Stimulated activated CD8-positive, alpha-beta memory T cell treated with anti-CD3 and anti-CD28 coated beads, Interleukin-7, amount 100 ng/mL, for 48 hours (primary cell): ENCODE measurements around the gene CEACAM19.
"Not testable (repeated sequence)": the region's sequence is repeated elsewhere in the genome, so short reads cannot be mapped to it uniquely, and the experiment has no call there.

Experiments used
- DNase-seq, 2 donors: peaks; one replicate each; pipeline ENCODE4 v3.0.0-alpha.2; 2020; ENCODE audit warnings: low read depth in 1 of 2; ENCODE audit errors: extremely low read depth in 1 of 2

Gene CEACAM19

GRCh38 chr19:44697670-44698034 lies 26.4 kb downstream of the CEACAM19 start:
- no peak for DNase-seq

GRCh38 chr19:44698492-44699201 lies 27.4 kb downstream of the CEACAM19 start, which contains the start of gene CEACAM16:
TSS of gene CEACAM16 (plus strand) at chr19:44699151. CDS start at chr19:44701457, 2,306 bp downstream.
- DNase-seq: no peak

GRCh38 chr19:44700547-44700946 lies 29.3 kb downstream of the CEACAM19 start:
- no peak for DNase-seq

- DNase-seq: no peak
Measured at GRCh38 chr19:44701228-44701627, 29.9 kb downstream of the CEACAM19 start.

GRCh38 chr19:44702551-44703176 lies 31.4 kb downstream of the CEACAM19 start:
- DNase-seq: no peak

- no peak for DNase-seq
Measured at GRCh38 chr19:44703336-44704078, 32.2 kb downstream of the CEACAM19 start.

- no peak for DNase-seq
Measured at GRCh38 chr19:44704982-44705381, 33.7 kb downstream of the CEACAM19 start.

- DNase-seq: no peak
Measured at GRCh38 chr19:44705502-44706010, 34.3 kb downstream of the CEACAM19 start.

- no peak for DNase-seq
Measured at GRCh38 chr19:44706506-44707236, 35.4 kb downstream of the CEACAM19 start.

- no peak for DNase-seq
Measured at GRCh38 chr19:44707794-44708193, 36.5 kb downstream of the CEACAM19 start.

- no peak for DNase-seq
Measured at GRCh38 chr19:44708940-44709339, 37.7 kb downstream of the CEACAM19 start.

- not testable (repeated sequence) for DNase-seq
Measured at GRCh38 chr19:44709434-44710266, 38.4 kb downstream of the CEACAM19 start.

- no peak for DNase-seq
Measured at GRCh38 chr19:44710483-44710882, 39.2 kb downstream of the CEACAM19 start.

GRCh38 chr19:44712864-44713515 lies 41.7 kb downstream of the CEACAM19 start:
- no peak for DNase-seq

GRCh38 chr19:44714597-44715169 lies 43.4 kb downstream of the CEACAM19 start:
- DNase-seq: no peak

GRCh38 chr19:44717603-44718002 lies 46.3 kb downstream of the CEACAM19 start:
- DNase-seq: no peak

- DNase-seq: no peak
Measured at GRCh38 chr19:44718441-44719261, 47.4 kb downstream of the CEACAM19 start.

GRCh38 chr19:44719262-44719701 lies 48.0 kb downstream of the CEACAM19 start:
- no peak for DNase-seq
